Smooth muscle cell (in vitro differentiated cells): ENCODE measurements around the gene ASCC3. TPM values are rescaled to one million over a fixed set of nuclear protein-coding genes. Genes with fewer than 3 reads are reported as not detected.
A peak's percentile ranks its signal among the peaks of the same experiment; 100 is the strongest.

ENCODE experiments used
- DNase-seq: peaks from one replicate; lab custom pipeline; 2025; ENCODE audit not compliant: unreplicated experiment; lab: John Stamatoyannopoulos, UW
- H2AFZ ChIP-seq: fragments of 200-600 bp; sonication (generic); 2 replicates; pipeline ENCODE4 v1.6.0; 2016; ENCODE audit warnings: antibody characterized with exemption, low read depth, mild to moderate bottlenecking
- H3F3A ChIP-seq: fragments of 200-600 bp; sonication (generic); 2 replicates; pipeline ENCODE4 v1.6.0; 2017; ENCODE audit warnings: antibody characterized with exemption, low read depth
- H3K27ac ChIP-seq: fragments of 200-600 bp; sonication (generic); 2 replicates; pipeline ENCODE4 v1.5.1; 2016; ENCODE audit warnings: low read depth, mild to moderate bottlenecking
- H3K27me3 ChIP-seq: fragments of 200-600 bp; sonication (generic); 2 replicates; pipeline ENCODE4 v1.6.1; 2016; ENCODE audit warnings: low read depth, mild to moderate bottlenecking
- H3K36me3 ChIP-seq: fragments of 200-600 bp; sonication (generic); 2 replicates; pipeline ENCODE4 v1.5.1; 2016; ENCODE audit warnings: low read depth
- H3K4me1 ChIP-seq: fragments of 200-600 bp; sonication (generic); 2 replicates; pipeline ENCODE4 v1.5.1; 2016; ENCODE audit warnings: low read depth
- H3K4me2 ChIP-seq: fragments of 200-600 bp; sonication (generic); 2 replicates; pipeline ENCODE4 v1.6.0; 2016; ENCODE audit warnings: mild to moderate bottlenecking
- H3K4me3 ChIP-seq: fragments of 200-600 bp; sonication (generic); 2 replicates; pipeline ENCODE4 v1.5.1; 2016; ENCODE audit warnings: mild to moderate bottlenecking
- H3K79me2 ChIP-seq: fragments of 200-600 bp; sonication (generic); 2 replicates; pipeline ENCODE4 v1.6.0; 2016; ENCODE audit warnings: low read depth, mild to moderate bottlenecking
- H3K9ac ChIP-seq: fragments of 200-600 bp; sonication (generic); 2 replicates; pipeline ENCODE4 v1.6.0; 2016; ENCODE audit warnings: low read depth
- H3K9me3 ChIP-seq: fragments of 200-600 bp; sonication (generic); replicated peaks from 2 replicates; pipeline ENCODE4 v1.5.1; 2016; ENCODE audit warnings: low read depth
- H4K20me1 ChIP-seq: fragments of 200-600 bp; sonication (generic); 2 replicates; pipeline ENCODE4 v1.6.0; 2016; ENCODE audit warnings: low read depth
- WGBS: methylation state at CpG from one replicate; pipeline ENCODE4 v1.1.7; 2016; ENCODE audit warnings: low lambda C conversion rate; 5-methylcytosine and 5-hydroxymethylcytosine counted together
- polyA plus RNA-seq: library from polyadenylated mRNA; unstranded; fragments of >200 nt; fragmentation: Nextera tagmentation; extraction: Ambion mirVana; gene quantifications from 2 replicates; pipeline ENCODE4 v1.2.1, GENCODE V29; 2016
- total RNA-seq: library from RNA; depleted of rRNA; stranded (reverse); fragments of >200 nt; gene quantifications from 2 replicates; pipeline ENCODE4 v1.2.3, GENCODE V29; 2014
- TF ChIP-seq, protein P1 (sequence below): fragments of 200-600 bp; sonication (generic); IDR thresholded peaks from 2 replicates; pipeline ENCODE4 v1.5.1; 2017; ENCODE audit warnings: borderline replicate concordance, mild to moderate bottlenecking, antibody characterized with exemption; ENCODE audit not compliant: insufficient read depth, poor library complexity, severe bottlenecking

Gene ASCC3
- 116 and 148 TPM in 2 replicates for total RNA-seq
- 59.0 and 68.8 TPM in 2 replicates for polyA plus RNA-seq

GRCh38 chr6:100880853-100881706 is at the start of gene ASCC3:
Gene ASCC3, minus strand, starts transcription at chr6:100881329. Its CDS starts 13,332 bp downstream, at chr6:100867997.
- Histone ChIP-seq H3F3A (peaks cover 20% of the 10 kb centered on the region), H3K79me2 (peaks cover 67% of the 10 kb centered on the region), H3K4me1 (peaks cover 45% of the 10 kb centered on the region), H3K4me2 (peak within 1 kb of the TSS; percentile 85), H3K9ac (peak within 1 kb of the TSS; percentile 96), H3K4me3 (peak within 1 kb of the TSS; percentile 95), H3K27ac (peak within 1 kb of the TSS; percentile 95), H4K20me1 (peaks cover 42% of the 10 kb centered on the region), H3K27me3 (no peaks in the 10 kb centered on the region), H3K9me3 (no peaks in the 10 kb centered on the region), H3K36me3 (no peaks in the 10 kb centered on the region), H2AFZ (peak within 1 kb of the TSS; percentile 99)
- TF ChIP-seq, protein P1, sequence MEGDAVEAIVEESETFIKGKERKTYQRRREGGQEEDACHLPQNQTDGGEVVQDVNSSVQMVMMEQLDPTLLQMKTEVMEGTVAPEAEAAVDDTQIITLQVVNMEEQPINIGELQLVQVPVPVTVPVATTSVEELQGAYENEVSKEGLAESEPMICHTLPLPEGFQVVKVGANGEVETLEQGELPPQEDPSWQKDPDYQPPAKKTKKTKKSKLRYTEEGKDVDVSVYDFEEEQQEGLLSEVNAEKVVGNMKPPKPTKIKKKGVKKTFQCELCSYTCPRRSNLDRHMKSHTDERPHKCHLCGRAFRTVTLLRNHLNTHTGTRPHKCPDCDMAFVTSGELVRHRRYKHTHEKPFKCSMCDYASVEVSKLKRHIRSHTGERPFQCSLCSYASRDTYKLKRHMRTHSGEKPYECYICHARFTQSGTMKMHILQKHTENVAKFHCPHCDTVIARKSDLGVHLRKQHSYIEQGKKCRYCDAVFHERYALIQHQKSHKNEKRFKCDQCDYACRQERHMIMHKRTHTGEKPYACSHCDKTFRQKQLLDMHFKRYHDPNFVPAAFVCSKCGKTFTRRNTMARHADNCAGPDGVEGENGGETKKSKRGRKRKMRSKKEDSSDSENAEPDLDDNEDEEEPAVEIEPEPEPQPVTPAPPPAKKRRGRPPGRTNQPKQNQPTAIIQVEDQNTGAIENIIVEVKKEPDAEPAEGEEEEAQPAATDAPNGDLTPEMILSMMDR, result no peak
- DNase-seq, result peak; percentile 60
- under 1% methylated on average over 71 of the region's 83 CpGs for WGBS

DNA sequence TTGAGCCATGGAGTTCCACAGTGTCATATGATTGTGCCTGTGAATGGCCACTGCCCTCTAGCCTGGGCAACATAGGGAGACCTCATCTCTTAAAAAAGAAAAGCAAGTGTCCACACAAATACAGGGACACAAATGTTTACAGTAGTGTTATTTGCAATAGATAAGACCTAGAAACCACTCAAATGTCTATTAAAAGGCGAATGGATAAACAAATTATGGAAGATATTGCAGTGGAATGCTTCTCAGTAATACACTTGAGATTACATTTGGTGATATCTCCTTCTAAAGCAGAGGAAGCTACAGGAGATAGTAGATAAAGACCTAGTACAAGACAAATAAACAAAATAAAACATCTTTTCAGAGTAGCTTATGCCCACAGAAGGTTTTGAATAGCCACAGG is 44.6 kb upstream of the ASCC3 start:
- H3K27ac ChIP-seq, result no peak overlapping the region
- DNase-seq, result no peak
- H4K20me1 ChIP-seq, result no peaks in the 10 kb centered on the region
- 61% methylated on average over 1 of the region's 1 CpG for WGBS
- H3K9ac ChIP-seq, result no peak overlapping the region
- H2AFZ ChIP-seq, result no peak overlapping the region
- H3K79me2 ChIP-seq, result no peaks in the 10 kb centered on the region
- no peak overlapping the region for H3K4me2 ChIP-seq
- H3K9me3 ChIP-seq, result no peaks in the 10 kb centered on the region
- H3K27me3 ChIP-seq, result no peaks in the 10 kb centered on the region
- H3F3A ChIP-seq, result no peaks in the 10 kb centered on the region
- H3K4me3 ChIP-seq, result no peak overlapping the region
- H3K36me3 ChIP-seq, result no peaks in the 10 kb centered on the region
- TF ChIP-seq, protein P1, result no peak
- H3K4me1 ChIP-seq, result no peaks in the 10 kb centered on the region

- DNase-seq, result no peak
- no peaks in the 10 kb centered on the region for H3K79me2 ChIP-seq
- no peaks in the 10 kb centered on the region for H3K4me1 ChIP-seq
- no peak overlapping the region for H2AFZ ChIP-seq
- H3K9me3 ChIP-seq, result no peaks in the 10 kb centered on the region
- TF ChIP-seq, protein P1, result no peak
- no peaks in the 10 kb centered on the region for H3K27me3 ChIP-seq
- no peaks in the 10 kb centered on the region for H3K36me3 ChIP-seq
- H3K27ac ChIP-seq, result no peak overlapping the region
- H3K9ac ChIP-seq, result no peak overlapping the region
- H3F3A ChIP-seq, result no peaks in the 10 kb centered on the region
- H3K4me3 ChIP-seq, result no peak overlapping the region
- H3K4me2 ChIP-seq, result no peak overlapping the region
- H4K20me1 ChIP-seq, result no peaks in the 10 kb centered on the region
- 91% methylated on average over 9 of the region's 9 CpGs for WGBS
These were observed 43.6 kb upstream of the ASCC3 start for GRCh38 chr6:100924534-100925227.
